OCI-LY1 (cell line): ENCODE measurements around the gene VTCN1.
"Not testable (repeated sequence)": the region's sequence is repeated elsewhere in the genome, so short reads cannot be mapped to it uniquely, and the experiment has no call there.

ENCODE experiments used
- H2AFZ ChIP-seq: fragments of 200-600 bp; sonication (generic), shearing (Covaris generic); 2 replicates; pipeline ENCODE4 v1.6.0; 2014; ENCODE audit warnings: antibody characterized with exemption, mild to moderate bottlenecking, low read length
- H3F3A ChIP-seq: fragments of 200-600 bp; sonication (generic), shearing (Covaris generic); 2 replicates; pipeline ENCODE4 v1.6.0; 2014; ENCODE audit warnings: mild to moderate bottlenecking, antibody characterized with exemption, low read length, moderate library complexity; ENCODE audit not compliant: insufficient read depth
- H3K27ac ChIP-seq: fragments of 200-600 bp; sonication (generic); 2 replicates; pipeline ENCODE4 v1.5.1; 2014; ENCODE audit warnings: low read length, mixed run types, mild to moderate bottlenecking, low read depth; ENCODE audit not compliant: poor library complexity, severe bottlenecking
- H3K27me3 ChIP-seq: fragments of 200-600 bp; sonication (generic); 2 replicates; pipeline ENCODE4 v1.6.0; 2014; ENCODE audit warnings: antibody characterized with exemption, mild to moderate bottlenecking, low read length, moderate library complexity; ENCODE audit not compliant: insufficient read depth
- H3K36me3 ChIP-seq: fragments of 200-600 bp; sonication (generic); 2 replicates; pipeline ENCODE4 v1.6.1; 2014; ENCODE audit warnings: mild to moderate bottlenecking, antibody characterized with exemption, low read length, moderate library complexity, mixed read lengths; ENCODE audit not compliant: insufficient read depth
- H3K4me1 ChIP-seq: fragments of 200-600 bp; sonication (generic); 2 replicates; pipeline ENCODE4 v1.5.1; 2014; ENCODE audit warnings: mild to moderate bottlenecking, low read length, moderate library complexity; ENCODE audit not compliant: insufficient read depth, severe bottlenecking
- H3K4me2 ChIP-seq: fragments of 200-600 bp; sonication (generic), shearing (Covaris generic); 2 replicates; pipeline ENCODE4 v1.6.1; 2014; ENCODE audit warnings: low read length
- H3K4me3 ChIP-seq: fragments of 200-600 bp; sonication (generic); 2 replicates; pipeline ENCODE4 v1.5.1; 2014; ENCODE audit warnings: low read length, low read depth, mild to moderate bottlenecking, mixed read lengths; ENCODE audit not compliant: poor library complexity, severe bottlenecking
- H3K79me2 ChIP-seq: fragments of 200-600 bp; shearing (Covaris generic); 2 replicates; pipeline ENCODE4 v1.6.1; 2016; ENCODE audit warnings: mixed run types, low read length, mixed read lengths; ENCODE audit not compliant: insufficient read depth
- H3K9ac ChIP-seq: fragments of 200-600 bp; sonication (generic), shearing (Covaris generic); 2 replicates; pipeline ENCODE4 v1.6.1; 2014; ENCODE audit warnings: mild to moderate bottlenecking, low read length, mixed read lengths
- H3K9me2 ChIP-seq: fragments of 200-600 bp; sonication (generic), shearing (Covaris generic); 2 replicates; pipeline ENCODE4 v1.6.1; 2014; ENCODE audit warnings: low read depth, mild to moderate bottlenecking, low read length, mixed read lengths
- H3K9me3 ChIP-seq: fragments of 200-600 bp; shearing (Covaris generic); 2 replicates; pipeline ENCODE4 v1.6.1; 2014; ENCODE audit warnings: low read length, mixed read lengths
- H4K20me1 ChIP-seq: fragments of 200-600 bp; sonication (generic), shearing (Covaris generic); 2 replicates; pipeline ENCODE4 v1.6.0; 2016; ENCODE audit warnings: mild to moderate bottlenecking, low read length; ENCODE audit not compliant: insufficient read depth
- EZH2 ChIP-seq: fragments of 200-600 bp; sonication (generic), shearing (Covaris generic); IDR thresholded peaks from 2 replicates; pipeline ENCODE4 v1.8.0; 2017; ENCODE audit warnings: borderline replicate concordance, mixed run types, mild to moderate bottlenecking, antibody characterized with exemption, low read length, moderate library complexity, mixed read lengths
- TF ChIP-seq, protein P1 (sequence below): fragments of 200-600 bp; sonication (generic), shearing (Covaris generic); IDR thresholded peaks from 2 replicates; pipeline ENCODE4 v1.5.1; 2017; ENCODE audit warnings: mild to moderate bottlenecking, antibody characterized with exemption, low read length, moderate library complexity, mixed read lengths

VTCN1 gene

DNA sequence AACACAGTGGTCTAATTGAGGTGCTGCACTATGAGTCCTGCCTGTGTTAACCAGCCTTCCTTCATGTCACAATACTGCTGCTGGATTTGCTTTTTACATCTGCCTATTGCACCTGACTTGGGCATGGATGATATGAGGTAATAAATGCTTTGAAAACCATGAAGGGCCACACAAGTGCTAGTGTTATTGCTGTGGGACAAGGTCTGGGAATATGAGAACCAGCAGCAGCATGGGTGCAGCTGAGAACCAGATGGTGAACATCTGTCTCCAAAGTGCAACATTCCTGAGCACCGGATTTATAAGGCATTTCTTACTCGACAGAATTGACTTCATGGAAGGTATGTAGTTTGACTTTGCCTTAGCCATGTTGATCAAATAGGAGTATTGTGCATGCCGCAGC, 105.7 kb downstream of the VTCN1 start:
- H3K9me2 ChIP-seq, result no peaks in the 10 kb centered on the region
- H3K4me1 ChIP-seq, result no peaks in the 10 kb centered on the region
- no peak overlapping the region for H3K27ac ChIP-seq
- H2AFZ ChIP-seq, result no peak overlapping the region
- no peak overlapping the region for H3K4me3 ChIP-seq
- no peak overlapping the region for H3K9ac ChIP-seq
- peaks cover 61% of the 10 kb centered on the region for H3K36me3 ChIP-seq
- H3K4me2 ChIP-seq, result no peak overlapping the region
- no peaks in the 10 kb centered on the region for H3K27me3 ChIP-seq
- no peaks in the 10 kb centered on the region for H3K9me3 ChIP-seq
- no peaks in the 10 kb centered on the region for H3K79me2 ChIP-seq
- H3F3A ChIP-seq, result no peaks in the 10 kb centered on the region
- TF ChIP-seq, protein P1, sequence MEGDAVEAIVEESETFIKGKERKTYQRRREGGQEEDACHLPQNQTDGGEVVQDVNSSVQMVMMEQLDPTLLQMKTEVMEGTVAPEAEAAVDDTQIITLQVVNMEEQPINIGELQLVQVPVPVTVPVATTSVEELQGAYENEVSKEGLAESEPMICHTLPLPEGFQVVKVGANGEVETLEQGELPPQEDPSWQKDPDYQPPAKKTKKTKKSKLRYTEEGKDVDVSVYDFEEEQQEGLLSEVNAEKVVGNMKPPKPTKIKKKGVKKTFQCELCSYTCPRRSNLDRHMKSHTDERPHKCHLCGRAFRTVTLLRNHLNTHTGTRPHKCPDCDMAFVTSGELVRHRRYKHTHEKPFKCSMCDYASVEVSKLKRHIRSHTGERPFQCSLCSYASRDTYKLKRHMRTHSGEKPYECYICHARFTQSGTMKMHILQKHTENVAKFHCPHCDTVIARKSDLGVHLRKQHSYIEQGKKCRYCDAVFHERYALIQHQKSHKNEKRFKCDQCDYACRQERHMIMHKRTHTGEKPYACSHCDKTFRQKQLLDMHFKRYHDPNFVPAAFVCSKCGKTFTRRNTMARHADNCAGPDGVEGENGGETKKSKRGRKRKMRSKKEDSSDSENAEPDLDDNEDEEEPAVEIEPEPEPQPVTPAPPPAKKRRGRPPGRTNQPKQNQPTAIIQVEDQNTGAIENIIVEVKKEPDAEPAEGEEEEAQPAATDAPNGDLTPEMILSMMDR, result no peak
- no peak for TF ChIP-seq EZH2
- no peaks in the 10 kb centered on the region for H4K20me1 ChIP-seq

GRCh38 chr1:117101858-117102257, 108.9 kb downstream of the VTCN1 start:
- not testable (repeated sequence) for H3K27ac ChIP-seq, H3K79me2 ChIP-seq, H3K9me2 ChIP-seq, H2AFZ ChIP-seq, H3K4me3 ChIP-seq, H3K4me2 ChIP-seq, H3F3A ChIP-seq, H3K27me3 ChIP-seq, H3K9ac ChIP-seq, H3K4me1 ChIP-seq, H3K9me3 ChIP-seq, H4K20me1 ChIP-seq
- H3K36me3 ChIP-seq, result peaks cover 90% of the 10 kb centered on the region

- no peaks in the 10 kb centered on the region for H3K9me3 ChIP-seq
- H3K9me2 ChIP-seq, result no peaks in the 10 kb centered on the region
- no peaks in the 10 kb centered on the region for H3K79me2 ChIP-seq
- H3K9ac ChIP-seq, result no peak overlapping the region
- H3K4me2 ChIP-seq, result no peak overlapping the region
- TF ChIP-seq EZH2, result no peak
- TF ChIP-seq, protein P1, result no peak
- no peak overlapping the region for H3K4me3 ChIP-seq
- H4K20me1 ChIP-seq, result no peaks in the 10 kb centered on the region
- no peaks in the 10 kb centered on the region for H3K27me3 ChIP-seq
- no peak overlapping the region for H3K27ac ChIP-seq
- no peak overlapping the region for H2AFZ ChIP-seq
- peaks cover 90% of the 10 kb centered on the region for H3K36me3 ChIP-seq
- H3K4me1 ChIP-seq, result no peaks in the 10 kb centered on the region
- H3F3A ChIP-seq, result no peaks in the 10 kb centered on the region
Observed at GRCh38 chr1:117101334-117101733, 109.4 kb downstream of the VTCN1 start.

GRCh38 chr1:117098287-117098890, 112.3 kb downstream of the VTCN1 start:
- Histone ChIP-seq H3K9me2 (no peaks in the 10 kb centered on the region), H3K27ac (no peak overlapping the region)

More at GRCh38 chr1:117098287-117098890, 112.3 kb downstream of the VTCN1 start:
- Histone ChIP-seq H3K9ac (no peak overlapping the region), H3K27me3 (no peaks in the 10 kb centered on the region), H3F3A (no peaks in the 10 kb centered on the region), H3K4me3 (no peak overlapping the region), H3K36me3 (peaks cover 99% of the 10 kb centered on the region), H3K9me3 (no peaks in the 10 kb centered on the region), H2AFZ (no peak overlapping the region), H3K4me1 (no peaks in the 10 kb centered on the region), H3K79me2 (no peaks in the 10 kb centered on the region), H3K4me2 (no peak overlapping the region), H4K20me1 (no peaks in the 10 kb centered on the region)
- TF ChIP-seq, protein P1, result no peak
- no peak for TF ChIP-seq EZH2
